Osteoblast (primary cell): Measurements from ENCODE around the gene PRR33. TPM values are rescaled to one million over a fixed set of nuclear protein-coding genes. Genes with fewer than 3 reads are reported as not detected.
A peak's percentile ranks its signal among the peaks of the same experiment; 100 is the strongest.

Source experiments
- DNase-seq: peaks from one replicate; pipeline ENCODE4 v3.0.0; 2011; ENCODE audit warnings: low spot score, mixed read lengths; ENCODE audit not compliant: insufficient read length; ENCODE audit errors: missing footprints
- H2AFZ ChIP-seq: 2 replicates; pipeline ENCODE4 v1.6.0; 2011; ENCODE audit warnings: mild to moderate bottlenecking, low read length
- H3K27ac ChIP-seq: 2 replicates; pipeline ENCODE4 v1.5.1; 2011; ENCODE audit warnings: mild to moderate bottlenecking, low read depth, low read length, moderate library complexity
- H3K27me3 ChIP-seq: 2 replicates; pipeline ENCODE4 v1.6.0; 2012; ENCODE audit warnings: mild to moderate bottlenecking, control low read depth, inconsistent platforms, low read length, moderate library complexity; ENCODE audit not compliant: insufficient read depth
- H3K36me3 ChIP-seq: 2 replicates; pipeline ENCODE4 v1.5.1; 2011; ENCODE audit warnings: mild to moderate bottlenecking, low read length, control low read depth, moderate library complexity; ENCODE audit not compliant: insufficient read depth
- H3K4me1 ChIP-seq: 2 replicates; pipeline ENCODE4 v1.5.1; 2011; ENCODE audit warnings: mild to moderate bottlenecking, low read length, control low read depth, moderate library complexity; ENCODE audit not compliant: insufficient read depth
- H3K4me2 ChIP-seq: 2 replicates; pipeline ENCODE4 v1.6.0; 2011; ENCODE audit warnings: mild to moderate bottlenecking, low read length; ENCODE audit not compliant: insufficient read depth
- H3K4me3 ChIP-seq: fragments of 200-600 bp; sonication (generic); 3 replicates; pipeline ENCODE4 v1.5.1; 2012; ENCODE audit warnings: mild to moderate bottlenecking, low read length, inconsistent platforms; ENCODE audit not compliant: insufficient read depth
- H3K79me2 ChIP-seq: 2 replicates; pipeline ENCODE4 v1.6.0; 2012; ENCODE audit warnings: mild to moderate bottlenecking, low read length, control low read depth, inconsistent platforms; ENCODE audit not compliant: insufficient read depth
- H3K9me3 ChIP-seq: 2 replicates; pipeline ENCODE4 v1.5.1; 2011; ENCODE audit warnings: low read depth, low read length, control low read depth
- H4K20me1 ChIP-seq: 2 replicates; pipeline ENCODE4 v1.6.0; 2012; ENCODE audit warnings: mild to moderate bottlenecking, low read length, control low read depth; ENCODE audit not compliant: insufficient read depth
- total RNA-seq: library from RNA; depleted of rRNA; stranded (reverse); fragments of >200 nt; gene quantifications from 2 replicates; pipeline ENCODE4 v1.2.3, GENCODE V29; 2012
- TF ChIP-seq, protein P1 (sequence below): IDR thresholded peaks from 2 replicates; pipeline ENCODE4 v1.5.1; 2011; ENCODE audit warnings: mild to moderate bottlenecking, low read depth, low read length, moderate library complexity; ENCODE audit errors: extremely low read depth

Gene PRR33
- total RNA-seq, 1 donor = not detected

DNA sequence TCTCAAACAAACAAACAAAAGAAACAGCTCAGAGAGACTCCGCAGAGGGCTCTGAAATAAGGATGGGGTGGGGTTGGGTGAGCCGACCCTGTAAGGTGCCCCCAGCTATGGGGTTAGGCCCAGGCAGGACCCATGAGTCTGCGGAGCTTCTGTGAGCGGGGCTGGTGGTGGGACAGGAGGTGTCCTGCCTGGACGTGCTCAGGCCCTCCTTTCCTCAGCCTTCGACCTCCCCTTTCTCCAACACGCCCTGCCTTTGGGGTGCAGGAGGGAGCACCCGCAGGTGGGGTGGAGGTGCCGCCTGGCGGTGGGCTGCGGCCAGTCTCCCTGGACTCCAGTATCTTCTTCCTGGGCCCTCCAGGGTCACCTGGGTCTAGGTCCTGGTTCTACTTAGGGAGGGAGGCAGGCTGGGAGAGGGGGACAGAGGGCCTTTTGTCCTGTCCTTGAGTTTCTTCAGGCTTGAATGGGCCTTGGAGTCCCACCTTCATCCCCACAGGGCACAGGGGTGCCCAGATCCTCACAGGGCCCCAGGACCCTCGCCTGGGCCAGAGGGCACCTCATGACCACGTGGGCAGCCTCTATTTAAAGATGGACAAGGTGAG, 12.3 kb downstream of the PRR33 start:
- DNase-seq = peak; percentile 84
- Histone ChIP-seq H2AFZ (no peak overlapping the region), H3K36me3 (peaks cover 6% of the 10 kb centered on the region), H3K4me2 (no peak overlapping the region), H3K4me1 (peaks cover 15% of the 10 kb centered on the region), H3K4me3 (no peak overlapping the region), H3K9me3 (no peaks in the 10 kb centered on the region), H3K27ac (no peak overlapping the region), H3K27me3 (no peaks in the 10 kb centered on the region), H3K79me2 (no peaks in the 10 kb centered on the region), H4K20me1 (no peaks in the 10 kb centered on the region)
- TF ChIP-seq, protein P1, sequence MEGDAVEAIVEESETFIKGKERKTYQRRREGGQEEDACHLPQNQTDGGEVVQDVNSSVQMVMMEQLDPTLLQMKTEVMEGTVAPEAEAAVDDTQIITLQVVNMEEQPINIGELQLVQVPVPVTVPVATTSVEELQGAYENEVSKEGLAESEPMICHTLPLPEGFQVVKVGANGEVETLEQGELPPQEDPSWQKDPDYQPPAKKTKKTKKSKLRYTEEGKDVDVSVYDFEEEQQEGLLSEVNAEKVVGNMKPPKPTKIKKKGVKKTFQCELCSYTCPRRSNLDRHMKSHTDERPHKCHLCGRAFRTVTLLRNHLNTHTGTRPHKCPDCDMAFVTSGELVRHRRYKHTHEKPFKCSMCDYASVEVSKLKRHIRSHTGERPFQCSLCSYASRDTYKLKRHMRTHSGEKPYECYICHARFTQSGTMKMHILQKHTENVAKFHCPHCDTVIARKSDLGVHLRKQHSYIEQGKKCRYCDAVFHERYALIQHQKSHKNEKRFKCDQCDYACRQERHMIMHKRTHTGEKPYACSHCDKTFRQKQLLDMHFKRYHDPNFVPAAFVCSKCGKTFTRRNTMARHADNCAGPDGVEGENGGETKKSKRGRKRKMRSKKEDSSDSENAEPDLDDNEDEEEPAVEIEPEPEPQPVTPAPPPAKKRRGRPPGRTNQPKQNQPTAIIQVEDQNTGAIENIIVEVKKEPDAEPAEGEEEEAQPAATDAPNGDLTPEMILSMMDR = no peak

DNA sequence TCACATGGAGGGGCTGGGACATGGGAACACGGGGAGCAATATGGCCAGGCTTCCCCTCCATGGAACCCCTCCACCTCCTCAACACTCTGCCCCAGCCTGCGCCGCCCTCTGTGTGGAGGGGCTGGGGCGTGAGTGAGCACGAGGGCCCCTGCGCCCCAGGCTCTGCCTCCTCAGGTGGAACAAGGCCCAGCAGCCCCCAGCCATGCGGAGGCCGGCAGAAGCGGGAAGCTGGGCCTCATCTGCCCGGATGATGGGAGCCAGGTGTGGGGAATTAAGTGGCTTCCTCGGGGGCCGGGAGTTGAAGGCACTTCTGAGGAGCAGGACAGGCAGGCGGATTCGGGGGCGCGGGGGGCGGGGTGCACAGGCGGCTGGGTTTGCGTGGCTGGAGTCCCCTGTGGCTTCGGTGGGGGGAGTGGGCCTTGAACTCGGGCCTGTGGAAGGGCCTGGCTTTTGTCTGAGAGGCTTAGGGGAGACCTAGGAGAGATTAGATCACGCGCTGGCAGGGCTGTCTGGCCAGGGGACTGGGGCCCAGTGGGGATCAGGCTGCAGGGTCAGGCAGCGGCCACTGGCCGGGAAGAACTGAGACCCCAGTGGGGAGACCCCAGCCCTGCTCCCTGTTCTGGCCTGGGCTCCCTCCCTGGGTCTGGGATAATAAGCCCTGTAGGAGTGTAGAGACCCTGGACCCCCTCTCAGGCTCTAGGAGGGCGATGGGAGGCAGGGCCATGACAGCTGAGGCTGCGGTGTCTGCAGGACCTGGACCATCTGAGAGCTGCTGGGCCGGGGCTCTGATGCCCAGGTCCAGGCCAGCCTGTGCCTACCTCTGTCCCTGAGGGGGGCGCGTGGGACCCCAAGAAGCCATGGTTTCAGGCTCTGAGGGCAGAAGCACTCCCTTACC, 13.3 kb downstream of the PRR33 start:
- no peaks in the 10 kb centered on the region for H3K36me3 ChIP-seq
- H3K4me1 ChIP-seq = peaks cover 15% of the 10 kb centered on the region
- H3K79me2 ChIP-seq = no peaks in the 10 kb centered on the region
- no peaks in the 10 kb centered on the region for H3K9me3 ChIP-seq
- H3K27me3 ChIP-seq = no peaks in the 10 kb centered on the region
- no peak overlapping the region for H3K4me2 ChIP-seq
- no peak overlapping the region for H2AFZ ChIP-seq
- no peaks in the 10 kb centered on the region for H4K20me1 ChIP-seq
- TF ChIP-seq, protein P1 = no peak
- no peak overlapping the region for H3K4me3 ChIP-seq
- H3K27ac ChIP-seq = no peak overlapping the region
- DNase-seq = peak; percentile 85

DNA sequence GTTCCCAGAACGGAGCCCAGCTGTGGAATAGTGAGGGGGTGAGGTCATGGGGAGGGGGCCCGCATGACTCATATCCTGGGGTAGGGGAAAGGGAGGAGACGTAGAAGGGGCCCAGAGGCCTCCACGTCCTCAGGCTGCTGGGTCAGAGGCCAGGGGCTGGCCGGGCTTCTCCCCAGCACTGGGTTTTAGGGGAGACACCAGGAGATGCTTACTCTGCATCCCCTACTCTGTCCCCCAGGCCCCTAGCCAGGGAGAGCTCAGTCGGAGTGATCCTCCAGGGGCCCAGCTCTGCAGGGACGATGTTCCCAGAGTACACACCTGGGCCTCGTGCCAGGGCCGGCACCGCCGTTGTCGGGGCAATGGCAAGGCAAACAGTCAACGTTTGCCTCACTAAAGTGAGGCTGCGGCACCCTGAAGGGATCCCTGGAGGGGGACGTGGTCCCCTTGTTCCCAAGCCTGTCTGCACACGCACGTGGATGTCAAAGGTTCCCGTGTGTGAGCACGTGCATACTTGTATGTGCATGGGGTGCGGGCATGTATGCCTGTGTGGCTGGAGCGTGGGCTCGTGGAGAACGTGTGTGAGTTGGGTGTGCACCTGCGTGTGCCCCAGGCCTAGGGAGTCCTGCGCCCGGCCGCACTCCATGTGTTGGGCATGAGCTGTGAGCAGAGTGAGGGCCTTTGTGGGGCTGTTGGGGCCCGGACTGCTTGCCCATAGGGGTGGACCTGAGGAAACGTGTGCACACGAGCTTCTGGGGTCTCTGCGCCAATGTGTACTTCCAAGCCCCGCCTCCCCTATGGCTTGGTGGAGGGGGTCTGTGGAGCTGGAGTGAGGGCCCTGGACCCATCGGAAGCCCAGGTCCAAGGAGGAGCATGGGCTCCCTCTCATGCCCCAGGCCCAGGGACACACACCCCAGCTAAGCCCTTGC, 14.2 kb downstream of the PRR33 start:
- Histone ChIP-seq H3K79me2 (no peaks in the 10 kb centered on the region), H2AFZ (no peak overlapping the region), H3K27ac (no peak overlapping the region), H4K20me1 (no peaks in the 10 kb centered on the region), H3K27me3 (no peaks in the 10 kb centered on the region), H3K4me1 (peaks cover 15% of the 10 kb centered on the region), H3K36me3 (no peaks in the 10 kb centered on the region), H3K4me3 (no peak overlapping the region), H3K4me2 (no peak overlapping the region), H3K9me3 (no peaks in the 10 kb centered on the region)
- peak; percentile 85 for DNase-seq
- TF ChIP-seq, protein P1 = no peak
